ENCODE measurements around the gene TCF4. TPM values are rescaled to one million over a fixed set of nuclear protein-coding genes. Genes with fewer than 3 reads are reported as not detected.

TCF4 gene
- total RNA-seq, 1 donor from 2014 or later = 616 TPM

- DNase-seq (ENCODE audit: low spot score in 2 of 2) (no peak), FAIRE-seq (no peak)
Measured at GRCh38 chr18:55419947-55420664, 167.9 kb downstream of the TCF4 start.

GRCh38 chr18:55419132-55419946, 168.7 kb downstream of the TCF4 start:
- FAIRE-seq (no peak), DNase-seq (ENCODE audit: low spot score in 2 of 2) (no peak)

DNA sequence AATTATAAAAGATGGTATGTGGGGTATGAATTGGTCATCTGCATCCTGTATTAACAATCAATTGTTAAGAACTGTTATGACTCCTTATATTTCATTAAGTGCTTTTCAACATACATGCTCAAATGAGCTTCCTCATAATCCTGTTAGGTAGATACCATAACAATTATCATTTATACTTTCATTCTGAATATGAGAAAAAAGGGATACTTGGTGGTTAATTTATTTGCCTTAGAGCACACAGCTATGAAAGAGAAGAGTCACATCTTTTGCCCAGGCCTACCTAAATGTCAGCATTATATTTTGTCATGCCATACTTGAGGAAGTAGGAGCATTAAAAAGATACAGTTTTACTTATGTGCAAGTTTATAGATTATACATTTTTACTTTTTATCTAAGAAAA, 169.6 kb downstream of the TCF4 start:
- FAIRE-seq = no peak

DNA sequence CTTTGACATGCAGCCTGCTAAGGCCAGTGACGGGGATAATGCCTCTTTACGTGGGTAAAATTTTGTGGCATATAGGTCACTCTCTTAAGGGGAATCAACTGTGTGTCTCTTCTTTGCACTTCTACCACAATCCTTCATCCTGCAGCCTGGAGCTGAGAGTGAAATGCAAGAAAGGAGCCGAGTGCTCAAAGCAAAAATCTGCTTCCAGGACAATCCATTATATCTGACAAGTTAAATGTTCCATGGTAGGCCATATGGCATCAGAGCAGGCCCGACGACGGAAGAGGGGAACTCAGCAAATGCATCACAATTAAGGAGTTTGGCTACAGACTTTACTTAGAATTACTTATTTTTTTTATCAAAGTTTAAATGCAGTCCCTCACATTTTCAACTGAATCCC, 171.2 kb downstream of the TCF4 start:
- FAIRE-seq (no peak), DNase-seq (ENCODE audit: low spot score in 2 of 2) (no peak)

More for the DNA sequence above, 169.6 kb downstream of the TCF4 start:
- no peak for DNase-seq (ENCODE audit: low spot score in 2 of 2)

- DNase-seq (ENCODE audit: low spot score in 2 of 2) (no peak), FAIRE-seq (peak; percentile 97)
Measured at GRCh38 chr18:55415258-55415871, 172.6 kb downstream of the TCF4 start.

DNA sequence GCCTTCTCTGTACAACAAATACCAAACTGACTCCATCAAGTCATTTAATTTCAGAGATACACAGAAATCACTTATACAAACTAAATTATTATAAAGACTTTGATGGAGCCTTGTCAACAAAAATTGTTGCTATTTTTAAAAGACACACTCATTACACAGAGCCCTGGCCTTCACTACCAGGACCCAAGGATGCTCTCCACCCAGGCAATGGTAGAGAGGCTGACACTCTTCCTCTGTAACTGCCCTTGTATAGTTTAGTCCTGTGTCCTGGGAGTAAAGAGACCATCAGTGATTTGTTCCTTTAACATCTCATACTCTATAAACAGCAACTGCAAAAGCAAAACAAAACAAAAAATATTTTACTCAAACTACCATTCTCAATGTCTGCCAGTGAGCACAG, 173.5 kb downstream of the TCF4 start:
- FAIRE-seq (no peak), DNase-seq (ENCODE audit: low spot score in 2 of 2) (no peak)

- DNase-seq (ENCODE audit: low spot score in 2 of 2) (no peak), FAIRE-seq (no peak)
Measured at GRCh38 chr18:55413474-55413873, 174.5 kb downstream of the TCF4 start.

GRCh38 chr18:55407774-55408535, 180.0 kb downstream of the TCF4 start:
- FAIRE-seq = no peak
- DNase-seq (ENCODE audit: low spot score in 2 of 2) = no peak

- FAIRE-seq = no peak
- no peak for DNase-seq (ENCODE audit: low spot score in 2 of 2)
Measured at GRCh38 chr18:55407191-55407590, 180.8 kb downstream of the TCF4 start.

DNA sequence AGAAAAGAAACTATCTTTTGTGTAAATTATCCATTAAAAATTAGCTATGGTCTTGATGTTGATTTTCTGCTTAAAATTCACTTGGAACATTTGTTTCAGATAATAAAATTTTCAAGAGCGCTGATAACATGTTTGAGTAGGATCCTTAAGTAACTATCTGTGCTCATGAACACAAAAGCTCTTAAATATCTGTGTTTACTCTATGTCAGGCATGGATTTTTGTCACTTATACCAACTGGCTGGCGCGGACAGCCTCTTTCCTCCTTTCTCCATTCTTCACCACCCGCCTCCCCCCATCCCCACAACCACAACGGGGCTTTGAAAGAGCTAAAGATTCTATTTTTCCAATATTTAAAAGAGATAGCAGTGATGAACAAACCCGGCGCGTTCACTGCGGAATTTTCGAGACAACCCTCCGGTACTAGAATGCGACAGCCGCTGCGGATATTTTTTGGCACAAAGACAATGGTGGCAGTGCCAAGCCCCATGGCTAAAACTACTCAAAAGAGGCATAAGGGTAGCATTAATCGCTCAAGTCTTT, 181.5 kb downstream of the TCF4 start:
- no peak for DNase-seq (ENCODE audit: low spot score in 2 of 2)
- no peak for FAIRE-seq

DNA sequence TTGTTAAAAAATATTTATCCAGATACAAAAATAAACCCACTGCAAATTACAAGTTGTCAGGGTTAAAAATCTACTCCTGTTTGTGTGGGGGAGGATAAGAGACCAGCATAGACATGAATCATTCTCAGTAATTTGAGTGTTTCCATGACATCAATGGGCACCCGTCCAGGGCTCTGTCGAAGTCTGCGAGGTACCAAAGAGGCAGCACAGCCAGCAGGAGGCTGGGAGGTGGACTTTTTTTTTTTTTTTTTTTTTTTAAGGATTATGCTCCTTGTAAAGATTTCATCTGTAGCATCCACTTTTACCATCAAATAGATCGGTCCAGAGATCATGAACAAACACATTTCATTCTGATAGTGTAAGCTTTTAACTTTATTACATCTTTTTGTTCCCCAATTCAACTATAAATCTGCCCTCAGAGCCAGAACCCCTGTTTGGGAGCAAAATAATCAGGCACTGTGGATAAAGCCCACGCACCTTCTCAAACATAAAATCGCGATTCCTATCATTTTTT, 182.0 kb downstream of the TCF4 start:
- no peak for DNase-seq (ENCODE audit: low spot score in 2 of 2)

GRCh38 chr18:55405475-55405874, 182.5 kb downstream of the TCF4 start:
- DNase-seq (ENCODE audit: low spot score in 2 of 2) (no peak), FAIRE-seq (no peak)

More for the DNA sequence above, 182.0 kb downstream of the TCF4 start:
- no peak for FAIRE-seq

DNA sequence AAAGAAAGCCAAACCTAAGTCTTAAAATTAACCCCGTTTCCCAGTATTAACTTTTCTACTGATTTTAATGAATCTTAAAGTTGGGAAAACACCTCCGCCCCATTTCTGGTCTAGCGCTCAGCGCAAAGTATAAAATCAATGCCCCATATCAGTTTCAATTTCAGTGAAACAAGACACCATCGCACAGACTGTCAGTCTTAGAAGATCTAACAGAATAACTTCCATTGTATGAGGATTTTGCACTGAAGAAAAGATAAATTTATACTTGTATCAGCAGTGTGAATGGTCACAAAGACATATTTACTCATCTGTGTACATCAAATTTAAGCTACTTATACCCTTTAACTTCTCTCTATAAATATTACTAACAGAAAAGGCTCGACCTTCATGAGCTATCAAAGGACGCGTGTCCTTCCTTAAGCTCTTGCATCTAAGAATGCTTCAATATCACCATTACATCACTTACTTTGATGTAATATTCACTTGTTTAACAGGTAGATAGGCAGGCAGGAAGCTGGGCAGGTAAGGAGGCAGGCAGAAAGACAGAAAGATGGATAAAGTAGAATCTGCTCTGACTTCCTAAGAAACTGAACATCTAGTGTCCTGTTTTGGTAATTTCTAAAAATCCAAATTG, 183.0 kb downstream of the TCF4 start:
- DNase-seq (ENCODE audit: low spot score in 2 of 2) (no peak), FAIRE-seq (no peak)

- FAIRE-seq = no peak
Measured at GRCh38 chr18:55404136-55404830, 183.7 kb downstream of the TCF4 start.

GRCh38 chr18:55403421-55403949, 184.5 kb downstream of the TCF4 start:
- DNase-seq (ENCODE audit: low spot score in 2 of 2) (no peak), FAIRE-seq (no peak)

More at GRCh38 chr18:55404136-55404830, 183.7 kb downstream of the TCF4 start:
- DNase-seq (ENCODE audit: low spot score in 2 of 2) = no peak

- DNase-seq (ENCODE audit: low spot score in 2 of 2) = no peak
- no peak for FAIRE-seq
Measured at GRCh38 chr18:55402731-55403405, 185.1 kb downstream of the TCF4 start.

GRCh38 chr18:55401638-55402191, 186.3 kb downstream of the TCF4 start:
- DNase-seq (ENCODE audit: low spot score in 2 of 2) = no peak
- no peak for FAIRE-seq
